ENCODE data around the gene ING5.

ING5 gene

DNA sequence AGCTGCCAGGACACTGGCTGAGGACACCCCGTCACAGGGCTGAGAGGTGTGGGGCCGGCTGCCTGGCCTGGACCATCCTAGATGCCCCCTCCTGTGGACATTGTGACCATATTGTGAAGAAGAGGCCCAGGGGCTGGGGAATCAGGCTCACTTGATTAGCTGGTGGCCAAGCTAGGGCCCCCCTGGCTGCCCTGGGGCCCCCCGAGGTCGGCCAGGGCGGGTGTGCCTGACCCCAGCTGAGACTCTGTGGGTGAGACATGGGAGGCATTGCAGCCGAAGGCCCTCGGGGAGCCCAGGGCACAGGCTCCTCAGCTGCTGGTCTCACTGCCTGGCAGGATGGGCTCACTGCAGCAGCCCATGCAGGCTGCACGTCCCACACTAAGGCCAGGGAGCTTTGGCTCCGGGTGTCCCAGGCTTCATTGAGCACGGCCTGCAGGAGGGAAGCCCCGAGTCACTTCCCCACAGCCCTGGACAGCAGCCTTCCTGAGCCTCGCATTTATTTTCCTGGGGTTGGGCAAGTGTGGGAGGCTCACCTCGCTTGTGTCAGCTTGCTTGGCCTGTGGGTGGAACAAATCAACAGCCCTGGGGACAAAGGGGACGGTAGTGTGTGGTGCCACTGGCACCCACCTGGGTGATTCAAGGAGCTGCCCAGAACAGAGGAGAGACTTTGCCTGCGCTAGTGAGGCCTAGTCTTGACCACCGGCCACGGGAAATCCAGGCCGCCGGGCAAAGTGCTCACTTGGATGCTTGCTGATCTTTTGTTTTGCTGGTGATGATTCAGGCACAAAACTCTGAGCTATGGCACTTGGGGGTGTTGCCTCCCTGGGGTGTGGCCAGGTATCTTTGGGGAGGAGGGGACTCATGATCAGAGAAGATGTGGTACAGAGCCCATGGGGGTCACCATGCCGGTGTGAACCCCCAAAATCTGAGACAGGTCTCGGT, 76.1 kb downstream of the ING5 start:
- DNase-seq = no peak
